Lower leg skin (tissue), 3 donors: Measurements from ENCODE around the gene INTS3.

ENCODE experiments used
- POLR2A ChIP-seq, 2 donors: fragments of 450-650 bp; IDR thresholded peaks; one replicate each; pipeline ENCODE4 v1.6.1; 2016 to 2017; ENCODE audit warnings: antibody characterized with exemption in 2 of 2, mild to moderate bottlenecking in 1 of 2, moderate library complexity in 1 of 2
- TF ChIP-seq, protein P1 (sequence below), 3 donors: fragments of 450-650 bp; IDR thresholded peaks; one replicate each; pipeline ENCODE4 v1.5.1; 2016; ENCODE audit warnings: antibody characterized with exemption in 3 of 3, mild to moderate bottlenecking in 3 of 3, moderate library complexity in 2 of 3

DNA sequence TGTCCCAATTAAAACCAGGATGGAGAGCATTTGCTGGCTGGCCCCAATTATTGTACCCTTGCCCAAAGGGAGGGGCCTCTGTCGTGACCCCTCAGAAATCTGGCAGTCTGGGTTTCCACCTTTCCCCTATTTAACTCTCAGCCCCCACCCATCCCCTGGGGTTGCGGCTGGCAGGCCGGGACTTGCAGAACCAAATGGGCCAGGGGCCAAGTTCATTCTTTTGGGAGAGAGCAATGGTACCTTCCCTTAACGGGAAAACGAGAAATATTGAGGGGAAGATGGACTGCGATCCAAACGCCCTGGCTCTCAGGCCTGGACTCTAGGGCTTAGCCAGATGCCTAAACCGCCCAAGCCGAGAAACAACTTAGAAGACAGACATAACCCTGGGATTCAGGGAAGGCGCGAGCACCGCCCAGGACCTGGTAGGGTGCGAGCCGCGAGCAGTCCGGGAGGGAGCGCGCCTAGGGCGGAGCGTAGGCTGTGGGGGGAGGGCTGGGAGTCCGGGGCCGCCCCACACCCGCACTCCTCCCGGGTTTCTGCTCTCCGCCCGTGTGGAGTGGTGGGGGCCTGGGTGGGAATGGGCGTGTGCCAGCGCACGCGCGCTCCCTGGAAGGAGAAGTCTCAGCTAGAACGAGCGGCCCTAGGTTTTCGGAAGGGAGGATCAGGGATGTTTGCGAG, 47.1 kb downstream of the INTS3 start, which contains the start of gene SLC27A3:
- TF ChIP-seq, protein P1, sequence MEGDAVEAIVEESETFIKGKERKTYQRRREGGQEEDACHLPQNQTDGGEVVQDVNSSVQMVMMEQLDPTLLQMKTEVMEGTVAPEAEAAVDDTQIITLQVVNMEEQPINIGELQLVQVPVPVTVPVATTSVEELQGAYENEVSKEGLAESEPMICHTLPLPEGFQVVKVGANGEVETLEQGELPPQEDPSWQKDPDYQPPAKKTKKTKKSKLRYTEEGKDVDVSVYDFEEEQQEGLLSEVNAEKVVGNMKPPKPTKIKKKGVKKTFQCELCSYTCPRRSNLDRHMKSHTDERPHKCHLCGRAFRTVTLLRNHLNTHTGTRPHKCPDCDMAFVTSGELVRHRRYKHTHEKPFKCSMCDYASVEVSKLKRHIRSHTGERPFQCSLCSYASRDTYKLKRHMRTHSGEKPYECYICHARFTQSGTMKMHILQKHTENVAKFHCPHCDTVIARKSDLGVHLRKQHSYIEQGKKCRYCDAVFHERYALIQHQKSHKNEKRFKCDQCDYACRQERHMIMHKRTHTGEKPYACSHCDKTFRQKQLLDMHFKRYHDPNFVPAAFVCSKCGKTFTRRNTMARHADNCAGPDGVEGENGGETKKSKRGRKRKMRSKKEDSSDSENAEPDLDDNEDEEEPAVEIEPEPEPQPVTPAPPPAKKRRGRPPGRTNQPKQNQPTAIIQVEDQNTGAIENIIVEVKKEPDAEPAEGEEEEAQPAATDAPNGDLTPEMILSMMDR (IDR thresholded peaks at IDR 0.05) = no peak
- TF ChIP-seq POLR2A (IDR thresholded peaks at IDR 0.05) = no peak
